Cortex of kidney (tissue), 1 donor: ENCODE measurements around the gene S1PR2.
"Not testable (repeated sequence)": the region's sequence is repeated elsewhere in the genome, so short reads cannot be mapped to it uniquely, and the experiment has no call there.

Experiments used
- DNase-seq: peaks from one replicate; lab custom pipeline; 2025; lab: John Stamatoyannopoulos, UW

Gene S1PR2

GRCh38 chr19:10190026-10190425, 41.1 kb downstream of the S1PR2 start:
- DNase-seq: no peak

- no peak for DNase-seq
Measured at GRCh38 chr19:10189616-10190015, 41.5 kb downstream of the S1PR2 start.

GRCh38 chr19:10187315-10187714, 43.8 kb downstream of the S1PR2 start:
- no peak for DNase-seq

- DNase-seq: no peak
Measured at GRCh38 chr19:10184636-10185035, 46.5 kb downstream of the S1PR2 start.

- no peak for DNase-seq
Measured at GRCh38 chr19:10183926-10184325, 47.2 kb downstream of the S1PR2 start.

GRCh38 chr19:10182847-10183246, 48.3 kb downstream of the S1PR2 start:
- no peak for DNase-seq

- no peak for DNase-seq
Measured at GRCh38 chr19:10182076-10182475, 49.1 kb downstream of the S1PR2 start.

GRCh38 chr19:10180459-10180858, 50.7 kb downstream of the S1PR2 start:
- no peak for DNase-seq

GRCh38 chr19:10180024-10180423, 51.1 kb downstream of the S1PR2 start:
- not testable (repeated sequence) for DNase-seq

- DNase-seq: no peak
Measured at GRCh38 chr19:10173527-10173926, 57.6 kb downstream of the S1PR2 start.
